HS-5 (cell line): ENCODE results near the gene CDH15.
"Not testable (repeated sequence)": the region's sequence is repeated elsewhere in the genome, so short reads cannot be mapped to it uniquely, and the experiment has no call there.

ENCODE experiments used
- DNase-seq: peaks from one replicate; pipeline ENCODE4 v3.0.0-alpha.2; 2012; ENCODE audit warnings: low read depth

The CDH15 gene

GRCh38 chr16:89187770-89188392 is 16.3 kb downstream of the CDH15 start:
- DNase-seq = no peak

GRCh38 chr16:89188471-89189357 is 17.2 kb downstream of the CDH15 start:
- DNase-seq = not testable (repeated sequence)

- DNase-seq = no peak
These were observed 17.9 kb downstream of the CDH15 start for GRCh38 chr16:89189358-89190025.

- DNase-seq = no peak
These were observed 18.8 kb downstream of the CDH15 start for GRCh38 chr16:89190150-89190958.

- no peak for DNase-seq
These were observed 19.7 kb downstream of the CDH15 start for GRCh38 chr16:89191033-89191900.

- DNase-seq = no peak
These were observed 20.3 kb downstream of the CDH15 start for GRCh38 chr16:89191901-89192185.

GRCh38 chr16:89192186-89192955 is 20.8 kb downstream of the CDH15 start:
- not testable (repeated sequence) for DNase-seq

- DNase-seq = no peak
These were observed 21.5 kb downstream of the CDH15 start for GRCh38 chr16:89192956-89193575.

GRCh38 chr16:89193576-89194293 is 22.2 kb downstream of the CDH15 start:
- no peak for DNase-seq

GRCh38 chr16:89194340-89195311 is 23.1 kb downstream of the CDH15 start:
- DNase-seq = no peak

- DNase-seq = no peak
These were observed 24.1 kb downstream of the CDH15 start for GRCh38 chr16:89195521-89196171.

GRCh38 chr16:89197033-89197632 is 25.6 kb downstream of the CDH15 start:
- no peak for DNase-seq

GRCh38 chr16:89197633-89198416 is 26.3 kb downstream of the CDH15 start:
- no peak for DNase-seq

- no peak for DNase-seq
These were observed 27.1 kb downstream of the CDH15 start for GRCh38 chr16:89198417-89199240.
